Stimulated activated naive CD4-positive, alpha-beta T cell treated with Interleukin-2 at 50 U/mL for 16 hours (primary cell): ENCODE measurements around the gene MCC.
"Not testable (repeated sequence)": the region's sequence is repeated elsewhere in the genome, so short reads cannot be mapped to it uniquely, and the experiment has no call there.

Experiments
- DNase-seq: peaks from one replicate; lab custom pipeline; 2025; lab: John Stamatoyannopoulos, UW

The MCC gene

DNA sequence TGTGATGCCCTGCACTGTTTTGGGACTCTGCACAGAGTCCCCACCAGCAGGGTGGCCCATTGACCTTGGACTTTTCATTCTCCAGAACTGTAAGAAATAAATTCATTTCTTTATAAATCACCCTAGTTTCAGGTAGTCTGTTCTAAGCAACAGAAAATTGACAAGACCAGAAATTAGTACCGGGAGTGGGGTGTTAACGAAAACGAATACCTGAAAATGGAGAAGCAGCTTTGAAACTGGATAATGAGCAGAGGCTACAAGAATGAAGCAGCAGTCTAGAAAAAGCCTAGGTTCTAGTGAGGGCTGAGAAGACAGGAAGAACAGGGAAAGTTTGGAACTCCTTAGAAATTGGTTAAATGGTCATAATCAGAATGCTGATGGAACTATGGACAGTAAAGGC, 2.1 kb upstream of the MCC start:
- no peak for DNase-seq

DNA sequence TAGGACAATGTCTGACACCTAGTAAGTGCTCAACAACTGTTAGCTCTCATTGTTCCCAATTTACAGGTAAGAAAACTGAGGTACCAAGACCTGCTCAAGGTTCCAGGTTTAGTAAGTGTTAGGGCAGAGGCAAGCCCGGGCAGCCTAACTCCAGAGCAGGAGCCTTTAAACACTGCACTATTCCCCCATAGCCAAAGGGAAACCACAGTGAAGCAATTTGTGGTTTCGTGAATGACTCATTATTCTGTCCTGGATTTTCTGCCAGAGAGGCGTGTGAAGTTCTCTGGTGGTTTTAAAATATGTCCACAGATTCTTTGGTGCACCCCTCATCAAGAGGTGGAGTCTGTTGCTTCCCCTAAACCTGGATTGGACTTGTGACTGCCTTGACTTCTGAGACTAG, 1.0 kb upstream of the MCC start:
- no peak for DNase-seq

DNA sequence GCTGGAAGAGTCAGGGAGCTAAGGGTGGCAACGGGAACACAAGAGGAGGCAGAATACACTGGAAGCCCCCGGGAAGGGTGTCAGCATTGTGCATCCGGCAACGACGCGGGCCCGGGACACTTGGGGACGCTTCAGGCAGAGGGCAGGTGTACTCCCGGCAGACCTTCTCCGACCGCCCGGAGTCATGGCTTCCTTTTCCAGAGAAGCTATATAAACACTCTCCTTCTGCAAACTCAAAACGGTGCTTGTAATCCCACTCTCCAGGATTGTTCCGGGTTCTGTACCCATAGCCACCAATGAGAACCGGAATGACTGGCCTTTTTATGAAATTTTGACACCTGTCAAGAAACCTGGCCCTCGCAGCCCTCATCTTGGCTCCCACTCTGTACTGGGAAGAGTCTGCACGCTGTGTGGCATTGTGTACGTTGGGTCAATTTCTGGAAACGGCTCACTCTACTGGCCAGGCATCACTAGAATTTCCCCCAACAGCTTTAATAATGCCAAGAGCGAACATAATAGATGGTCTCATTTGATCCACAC, 462 bp upstream of the MCC start:
- DNase-seq = no peak

DNA sequence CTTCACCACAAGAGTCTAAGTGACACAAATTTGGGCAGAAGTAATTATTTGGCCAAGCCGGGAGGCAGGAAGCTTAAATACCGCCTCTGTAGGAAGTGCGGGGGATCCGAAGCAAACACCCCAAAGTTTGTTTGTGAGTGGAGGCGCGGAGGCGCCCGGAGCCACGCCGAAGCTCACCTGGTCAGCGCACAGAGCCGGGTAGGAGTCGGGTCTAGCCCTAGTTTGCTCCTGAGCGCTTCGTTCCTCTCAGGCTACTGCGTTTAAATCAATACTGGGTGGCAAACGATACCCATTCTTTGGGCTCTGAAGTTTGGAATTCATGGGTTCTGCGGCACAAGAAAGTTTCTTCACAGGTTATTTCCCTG, 855 bp downstream of the MCC start:
- DNase-seq = no peak

DNA sequence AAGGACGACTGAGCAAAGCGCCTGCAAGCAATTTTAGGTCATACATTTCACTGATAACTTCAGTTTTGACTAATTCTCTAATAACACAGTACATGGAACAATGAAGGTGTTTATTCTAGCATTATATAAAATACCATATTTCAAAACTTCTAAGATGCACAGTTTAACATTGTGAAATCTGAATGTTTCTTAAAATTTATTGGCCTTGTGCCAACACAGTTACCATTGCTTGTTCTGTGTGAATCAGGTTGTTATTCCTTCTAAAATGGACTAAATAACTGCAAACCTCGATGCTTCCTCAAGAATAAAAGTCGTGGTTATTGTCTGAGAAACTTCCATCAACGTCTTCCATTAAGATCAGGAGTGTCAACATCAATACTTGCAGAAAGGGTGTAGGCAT, 8.0 kb downstream of the MCC start:
- no peak for DNase-seq

DNA sequence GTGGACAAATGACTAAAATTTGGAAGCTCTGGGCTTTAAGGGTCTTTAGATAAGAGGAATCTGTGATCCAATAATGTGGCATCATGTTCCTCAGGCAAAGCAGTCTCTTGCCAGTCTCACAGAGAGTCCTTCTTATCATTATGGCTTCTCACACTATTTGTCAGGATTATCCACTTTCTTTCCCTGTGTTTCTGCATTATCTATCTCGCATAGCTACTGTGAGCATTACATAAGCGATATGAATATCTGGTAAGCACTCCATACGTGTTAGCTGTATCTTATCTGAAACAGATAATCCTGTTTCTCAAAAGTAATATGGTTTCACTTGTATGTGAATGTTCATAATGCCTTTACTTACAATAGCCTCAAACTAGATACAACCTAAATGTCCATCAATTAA, 9.6 kb downstream of the MCC start:
- DNase-seq = no peak

DNA sequence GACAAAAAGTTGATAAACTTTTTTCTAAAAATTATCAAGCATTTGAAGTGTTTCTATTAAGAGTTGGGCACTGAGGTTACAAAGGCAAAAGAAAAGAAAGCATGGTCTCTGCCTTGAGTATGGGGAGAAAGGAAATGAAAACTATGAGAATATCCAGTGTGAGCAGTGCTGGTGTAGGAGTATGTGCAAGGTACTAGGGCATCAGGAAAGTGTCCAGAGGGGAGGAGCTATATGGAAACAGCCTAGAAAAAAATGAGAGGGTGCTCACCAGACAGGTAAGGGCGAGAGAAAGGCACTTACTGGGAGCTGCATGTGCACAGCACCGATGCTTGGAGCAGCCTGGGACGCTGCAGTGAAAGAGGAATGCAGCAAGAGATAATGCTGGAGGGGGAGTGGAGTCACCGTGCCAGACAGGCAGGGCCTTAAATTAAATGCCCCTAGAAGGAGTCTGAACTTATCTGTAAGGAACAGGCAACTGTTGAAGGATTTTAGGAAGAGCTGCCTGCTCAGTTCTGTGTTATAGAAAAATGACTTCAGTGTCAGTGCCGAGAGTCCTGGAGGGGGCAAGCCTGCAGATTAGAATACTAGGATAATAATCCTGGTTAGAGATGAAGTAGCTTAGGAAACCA, 14.0 kb downstream of the MCC start:
- DNase-seq = no peak

DNA sequence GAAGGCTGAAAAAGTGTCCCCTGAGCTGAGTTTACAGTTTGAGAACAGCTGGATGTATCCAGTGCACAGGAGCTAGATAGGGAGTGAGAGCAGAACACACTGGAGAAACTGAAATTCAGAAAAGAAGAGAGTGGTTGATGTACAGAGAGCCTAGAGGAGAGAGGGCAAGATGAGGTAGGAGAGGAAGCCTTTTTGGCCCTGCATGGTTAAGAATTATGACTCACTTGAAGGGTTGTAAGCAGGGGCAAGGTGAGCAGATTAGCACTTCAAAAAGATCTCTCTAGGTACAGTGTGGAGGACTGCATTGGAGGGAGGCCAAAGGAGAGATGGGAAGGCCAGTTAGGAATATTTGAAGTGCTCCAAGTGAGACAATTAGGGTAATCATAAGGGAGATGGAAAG, 25.2 kb downstream of the MCC start:
- no peak for DNase-seq

DNA sequence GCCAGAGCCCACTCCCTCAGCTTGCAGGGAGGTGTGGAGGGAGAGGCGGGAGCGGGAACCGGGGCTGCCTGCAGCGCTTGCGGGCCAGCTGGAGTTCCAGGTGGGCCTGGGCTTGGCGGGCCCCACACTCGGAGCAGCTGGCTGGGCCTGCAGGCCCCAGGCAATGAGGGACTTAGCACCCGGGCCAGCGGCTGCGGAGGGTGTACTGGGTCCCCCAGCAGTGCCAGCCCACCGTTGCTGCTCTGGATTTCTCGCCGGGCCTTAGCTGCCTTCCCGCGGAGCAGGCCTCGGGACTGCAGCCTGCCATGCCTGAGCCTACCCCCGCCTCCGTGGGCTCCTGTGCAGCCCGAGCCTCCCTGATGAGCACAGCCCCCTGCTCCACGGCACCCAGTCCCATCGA, 31.1 kb downstream of the MCC start:
- DNase-seq = not testable (repeated sequence)

DNA sequence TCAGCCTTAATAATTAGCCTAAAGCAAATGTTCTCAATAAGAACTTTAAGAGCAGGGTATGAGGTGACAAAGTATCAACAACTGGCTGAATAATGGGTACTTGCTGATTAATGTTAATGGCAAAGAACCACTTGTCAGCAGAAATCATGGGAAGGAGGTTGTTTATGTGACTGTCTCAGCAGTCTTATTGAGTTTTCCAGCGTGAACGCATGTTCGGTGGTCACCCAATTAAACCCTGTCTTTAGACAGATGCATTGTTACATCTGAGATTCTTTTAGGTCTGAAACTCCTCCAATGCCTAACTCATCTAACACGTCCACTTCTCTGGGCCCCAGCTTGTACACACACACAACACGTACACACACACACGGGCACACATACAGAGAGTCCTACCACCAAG, 35.3 kb downstream of the MCC start:
- DNase-seq = no peak

DNA sequence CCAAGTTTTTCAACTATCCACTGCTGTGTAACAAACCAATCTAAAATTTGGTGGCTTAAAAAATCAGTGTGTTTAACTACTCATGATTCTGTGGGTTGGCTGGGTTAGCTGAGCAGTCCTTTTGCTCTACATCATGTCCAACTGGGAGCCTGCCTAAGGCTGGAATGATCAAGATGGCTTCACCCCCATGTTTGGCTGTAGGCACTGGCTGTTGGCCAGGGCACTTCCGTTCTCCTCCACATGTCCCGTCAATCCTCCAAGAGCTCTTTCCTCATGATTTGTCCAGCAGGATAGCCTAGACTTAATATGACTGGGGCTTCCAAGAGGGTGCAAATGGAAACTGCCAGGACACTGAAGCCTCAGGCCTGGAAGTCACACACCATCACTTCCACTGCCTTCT, 36.5 kb downstream of the MCC start:
- DNase-seq = no peak

DNA sequence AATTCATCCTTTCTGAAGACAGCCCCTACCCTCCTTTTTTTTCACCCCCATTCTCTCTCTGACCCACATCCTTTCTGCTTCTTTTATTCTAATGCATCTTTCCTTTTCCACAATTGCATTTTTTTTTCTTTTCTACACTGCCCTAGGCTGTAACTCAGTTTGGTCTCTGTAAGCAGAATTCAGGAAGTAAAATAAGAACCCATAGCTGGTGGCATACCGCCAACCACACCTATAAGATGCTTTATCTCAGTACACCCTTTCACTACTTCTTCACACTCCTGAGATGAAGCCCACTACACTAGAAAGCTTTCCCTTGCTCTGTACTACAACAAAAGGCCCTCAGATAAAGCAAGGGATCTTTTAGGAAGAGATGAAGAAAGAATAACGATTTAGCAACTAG, 37.3 kb downstream of the MCC start:
- DNase-seq = no peak

DNA sequence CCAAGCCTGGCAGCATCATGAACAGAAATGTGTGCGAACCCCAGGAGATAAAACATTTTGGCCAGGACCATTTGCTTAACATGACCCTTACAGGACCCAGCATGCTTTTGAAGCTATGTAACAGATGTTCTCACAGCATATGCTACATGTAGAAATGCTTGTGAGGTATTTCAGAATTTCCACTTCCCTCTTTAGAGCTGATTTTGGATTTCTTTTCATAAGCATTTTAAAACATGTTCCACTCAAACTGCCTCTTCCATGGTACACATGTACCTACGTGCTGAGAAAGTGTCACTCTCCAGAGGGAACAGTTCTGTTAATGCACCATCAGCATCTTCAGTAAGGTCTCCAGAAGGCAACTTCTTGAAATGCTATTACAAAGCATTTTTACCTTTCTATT, 37.8 kb downstream of the MCC start:
- DNase-seq = no peak

DNA sequence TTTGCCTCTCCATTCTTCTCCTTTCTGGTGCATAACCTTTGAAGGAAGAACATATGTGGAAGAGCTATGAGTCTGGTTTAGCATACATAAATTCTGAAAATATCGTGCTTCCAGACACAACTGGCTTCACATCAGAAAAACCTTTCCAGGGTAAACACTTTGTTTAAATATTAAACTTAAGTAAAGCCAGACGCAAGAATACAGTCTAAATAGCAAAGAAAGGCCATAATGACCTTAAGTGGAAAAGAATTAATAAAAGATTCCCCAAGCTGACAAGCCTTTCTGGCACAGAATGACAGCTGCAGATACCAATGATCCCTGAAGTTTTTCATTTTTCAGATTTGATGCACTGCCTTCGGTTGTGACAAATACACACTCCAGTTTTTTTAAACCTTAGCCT, 40.0 kb downstream of the MCC start:
- DNase-seq = no peak

DNA sequence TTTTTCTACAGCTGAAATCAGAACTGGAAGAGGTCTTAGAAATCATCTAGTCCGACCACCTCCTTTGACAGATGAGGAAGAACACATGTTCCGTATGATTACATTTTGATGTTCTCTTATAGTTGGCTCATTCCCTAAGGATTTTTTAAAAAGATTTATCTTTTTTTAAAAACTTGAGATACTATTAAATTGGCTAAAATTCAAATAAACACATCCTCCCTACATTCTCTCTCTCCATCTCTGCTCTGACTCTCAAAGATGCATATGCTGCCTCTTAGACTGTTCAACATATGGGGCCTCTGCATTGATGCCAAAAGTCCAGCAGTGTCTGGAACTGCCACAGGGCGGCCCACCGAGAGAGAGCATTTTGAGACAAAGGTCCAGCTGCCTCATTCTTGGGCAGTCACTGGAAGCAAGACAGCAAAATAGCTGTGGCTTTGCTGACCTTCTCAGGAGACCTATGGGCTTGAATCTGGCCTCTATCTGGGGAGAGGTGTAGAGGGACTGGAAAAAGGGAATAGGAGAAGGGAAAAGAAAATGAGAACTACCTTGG, 40.7 kb downstream of the MCC start:
- DNase-seq = no peak

DNA sequence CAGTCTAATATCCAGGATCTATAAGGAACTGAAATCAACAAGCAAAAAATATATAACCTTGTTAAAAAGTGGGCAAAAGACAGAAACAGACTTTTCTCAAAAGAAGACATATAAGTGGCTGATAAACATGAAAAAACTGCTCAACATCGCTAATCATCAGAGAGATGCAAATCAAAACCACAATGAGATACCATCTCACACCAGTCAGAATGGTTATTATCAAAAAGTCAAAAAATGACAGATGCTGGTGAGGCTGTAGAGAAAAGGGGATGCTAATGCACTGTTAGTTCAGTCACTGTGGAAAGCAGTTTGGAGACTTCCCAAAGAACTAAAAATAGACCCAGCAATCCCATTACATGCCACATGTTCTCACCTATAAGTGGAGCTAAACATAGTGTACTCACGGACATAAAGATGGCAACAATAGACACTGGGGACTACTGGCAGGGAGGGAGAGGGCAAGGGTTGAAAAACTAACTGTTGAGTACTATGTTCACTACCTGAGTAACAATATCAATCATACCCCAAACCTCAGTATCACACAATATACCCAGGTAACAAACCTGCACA, 41.8 kb downstream of the MCC start:
- DNase-seq = no peak

DNA sequence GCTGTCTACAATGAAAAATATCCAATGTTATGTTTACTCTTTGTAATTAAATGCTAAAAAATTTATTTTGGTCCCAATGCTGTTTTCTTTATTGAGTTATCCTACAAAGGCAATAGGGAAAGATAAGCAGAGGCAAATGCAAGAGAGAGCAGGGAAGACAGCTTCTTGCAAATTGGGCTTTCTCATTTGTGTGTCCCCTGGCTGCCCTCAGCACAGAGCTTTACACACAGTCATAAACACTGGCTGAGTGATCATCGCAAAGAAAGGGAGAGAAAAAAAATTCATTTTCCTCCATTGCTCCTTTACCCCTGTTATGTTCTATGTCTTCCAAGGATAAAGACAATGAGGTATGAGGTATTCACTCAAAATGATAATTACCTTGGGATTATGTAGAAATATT, 51.1 kb downstream of the MCC start:
- no peak for DNase-seq

DNA sequence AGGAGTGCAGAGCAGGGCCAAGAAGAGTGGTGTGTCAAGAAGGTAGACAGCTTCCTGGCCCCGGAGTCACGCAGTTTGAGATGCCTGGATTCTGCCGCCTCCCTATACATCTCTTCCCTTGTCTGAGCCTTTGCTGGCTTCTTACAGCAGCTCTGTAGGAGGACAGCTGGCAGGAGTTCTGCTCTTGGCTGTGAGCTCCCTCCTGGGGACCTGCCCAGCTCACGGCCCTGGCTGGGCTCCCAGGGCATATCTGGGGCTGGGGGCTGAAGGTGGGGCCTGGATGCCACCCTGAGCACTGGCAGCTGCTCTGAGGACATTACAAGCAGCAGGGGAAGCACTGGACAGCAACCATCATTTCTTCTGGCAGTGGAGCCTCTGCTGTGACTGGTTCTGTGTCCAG, 52.7 kb downstream of the MCC start:
- DNase-seq = no peak

DNA sequence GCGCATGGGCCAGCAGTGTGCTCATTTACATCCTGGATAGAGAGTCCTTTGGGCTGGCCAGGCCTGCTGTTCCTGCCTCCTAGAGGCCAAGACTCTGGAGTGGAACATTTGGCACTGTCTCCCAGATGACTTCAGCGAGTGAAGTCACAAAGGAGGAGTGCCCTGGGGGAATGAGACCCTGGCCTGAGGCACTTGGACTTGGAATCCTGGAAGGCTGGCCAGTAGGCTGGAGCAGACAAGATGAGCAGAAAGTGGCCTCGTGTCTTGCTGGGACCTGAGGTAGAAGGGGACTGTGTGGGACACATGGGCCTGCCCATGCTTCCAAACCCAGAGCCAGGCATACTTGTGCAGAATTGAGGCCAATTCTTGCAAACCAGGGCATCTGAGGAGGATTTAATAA, 53.4 kb downstream of the MCC start, which contains the start of gene TSSK1B:
Gene TSSK1B (minus strand): TSS at position 101 of the 400 bp plus-strand sequence. CDS start 150 bp downstream, outside the sequence.
- DNase-seq = no peak

DNA sequence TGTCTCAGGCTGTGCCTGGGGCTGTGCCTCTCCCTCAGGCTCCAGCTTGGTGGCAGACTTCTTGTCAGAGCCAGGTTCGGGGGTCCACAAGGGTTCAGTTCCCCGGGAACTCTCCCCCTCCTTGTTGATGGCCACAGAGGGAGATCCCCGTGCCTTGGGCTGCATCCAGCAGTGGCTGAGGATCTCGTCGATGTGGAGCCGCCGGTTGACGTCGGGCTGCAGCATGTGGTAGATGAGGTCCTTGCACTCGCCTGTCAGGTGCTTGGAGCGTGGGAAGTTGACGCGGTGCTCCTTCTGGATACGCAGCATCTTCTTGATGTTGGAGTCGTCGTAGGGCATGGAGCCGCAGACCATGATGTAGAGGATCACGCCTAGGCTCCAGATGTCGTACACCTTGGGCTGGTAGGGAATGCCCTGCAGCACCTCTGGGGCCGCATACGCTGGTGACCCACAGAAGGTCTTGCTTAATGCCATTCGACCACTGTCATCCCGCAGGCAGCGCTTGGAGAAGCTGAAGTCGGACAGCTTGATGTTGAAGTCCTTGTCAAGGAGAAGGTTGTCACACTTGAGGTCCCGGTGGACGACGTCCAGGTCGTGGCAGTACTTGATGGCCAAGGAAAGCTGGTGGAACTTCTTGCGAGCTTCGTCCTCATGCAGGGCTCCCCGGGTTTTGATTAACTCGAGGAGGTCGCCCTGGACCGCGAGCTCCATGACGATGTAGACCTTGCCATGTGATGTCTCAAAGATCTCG, 54.2 kb downstream of the MCC start:
- DNase-seq = no peak

DNA sequence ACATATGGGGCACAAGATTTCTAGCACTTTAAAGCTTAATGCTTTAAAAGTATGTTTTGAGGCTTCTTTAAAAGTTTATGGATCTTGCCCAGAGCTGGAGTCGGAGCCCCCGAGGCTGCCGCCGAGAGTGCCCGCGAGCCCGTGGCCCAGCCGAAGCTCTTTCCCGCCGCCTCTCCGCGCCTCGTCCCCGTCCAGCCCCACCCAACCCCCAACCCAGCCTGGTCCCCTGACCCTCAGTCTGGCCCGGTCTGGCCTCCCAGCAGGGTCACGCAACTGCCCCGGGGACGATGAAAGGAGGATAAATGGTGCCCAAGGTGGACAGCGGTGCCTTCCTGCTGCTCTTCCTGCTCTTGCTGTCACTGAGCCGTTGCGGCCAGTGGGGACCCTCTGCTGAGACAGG, 55.2 kb downstream of the MCC start:
- no peak for DNase-seq

DNA sequence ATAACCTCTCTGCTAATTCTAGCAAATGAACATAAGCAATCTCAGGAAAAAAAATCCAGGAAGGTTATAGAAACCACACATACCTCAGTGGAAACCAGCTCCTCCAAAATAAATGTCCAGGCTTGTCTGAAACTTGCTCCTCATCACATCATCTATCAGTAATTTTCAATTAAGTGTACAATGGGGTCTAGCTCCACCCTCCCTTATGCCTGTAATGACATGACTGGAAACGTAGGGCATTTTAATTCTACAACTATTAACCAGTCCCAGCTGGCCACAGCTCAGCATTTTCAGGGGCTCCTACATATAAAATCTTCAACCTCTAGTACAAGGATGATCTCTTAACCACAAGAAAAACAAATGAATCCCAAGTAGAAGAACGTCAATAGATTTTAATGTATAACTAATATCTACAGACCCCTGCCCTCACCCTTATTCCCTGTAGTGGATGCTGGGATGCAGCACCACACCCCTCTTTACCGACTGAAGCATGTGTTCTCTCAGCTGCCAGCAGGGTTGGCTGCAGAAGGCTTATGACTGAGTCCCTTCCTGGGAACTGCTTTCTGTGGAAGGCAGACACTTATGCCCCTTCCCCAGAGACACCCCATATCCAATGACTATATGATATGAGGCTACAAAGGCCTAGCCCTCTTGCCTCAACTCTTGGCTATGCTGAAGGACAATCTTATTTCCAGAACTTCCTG, 60.2 kb downstream of the MCC start:
- no peak for DNase-seq

DNA sequence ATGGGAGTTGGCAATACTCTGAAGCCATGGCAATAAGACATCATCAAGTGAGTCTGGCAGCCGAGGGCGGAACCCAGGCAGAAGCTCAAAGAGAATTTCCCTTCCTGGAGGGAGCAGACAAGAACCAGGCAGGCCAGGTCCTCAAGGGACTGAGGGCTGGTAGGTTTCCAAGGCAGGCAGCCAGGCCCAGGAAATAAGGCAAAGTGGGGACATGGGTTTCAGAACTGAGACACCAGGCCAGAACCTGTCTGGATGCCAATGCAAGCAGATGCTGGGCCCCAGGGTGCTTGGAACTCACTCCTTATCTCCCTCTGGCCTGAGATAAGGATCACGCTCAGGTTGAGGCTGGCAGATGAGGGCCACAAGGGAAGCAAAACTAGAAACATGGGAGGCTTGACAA, 62.3 kb downstream of the MCC start:
- DNase-seq = no peak
